HFFc6 (cell line): ENCODE data around the gene LSM12. TPM values are rescaled to one million over a fixed set of nuclear protein-coding genes. Genes with fewer than 3 reads are reported as not detected.

Source experiments
- DNase-seq: peaks from one replicate; pipeline ENCODE4 v3.0.0-alpha.2; 2018
- H3K27ac Mint-ChIP-seq: 2 replicates; pipeline ENCODE4 v1.8.0; 2020; ENCODE audit warnings: mild to moderate bottlenecking, mixed read lengths
- H3K27me3 Mint-ChIP-seq: 2 replicates; pipeline ENCODE4 v1.8.0; 2021; ENCODE audit warnings: mild to moderate bottlenecking, moderate library complexity, mixed read lengths; ENCODE audit not compliant: insufficient read depth
- H3K36me3 Mint-ChIP-seq: 2 replicates; pipeline ENCODE4 v1.8.0; 2021; ENCODE audit warnings: low read depth, mixed read lengths
- H3K4me1 Mint-ChIP-seq: 2 replicates; pipeline ENCODE4 v1.8.0; 2020; ENCODE audit warnings: low read depth, mixed read lengths
- H3K4me3 Mint-ChIP-seq: 2 replicates; pipeline ENCODE4 v1.8.0; 2020; ENCODE audit warnings: mild to moderate bottlenecking, moderate library complexity, mixed read lengths
- H3K9me3 Mint-ChIP-seq: 2 replicates; pipeline ENCODE4 v1.8.0; 2020; ENCODE audit warnings: mild to moderate bottlenecking, mixed read lengths
- CTCF ChIP-seq: fragments of 200-600 bp; sonication (generic); IDR thresholded peaks from 2 replicates; pipeline ENCODE4 v1.5.0; 2021; ENCODE audit warnings: antibody characterized with exemption, mild to moderate bottlenecking
- total RNA-seq, 6 experiments: library from RNA; stranded (reverse); fragmentation: NEBNext Ultra II Directional; extraction: Animal tissue kit (Norgen Biotek cat#: 25700); gene quantifications; 2 replicates in 1 of 6; 3 replicates in 5 of 6; pipeline ENCODE4 v1.2.3, GENCODE V29; 2021

The LSM12 gene
- total RNA-seq, 6 experiments from 2014 or later = 86.6 to 101 (median 94.5) TPM

DNA sequence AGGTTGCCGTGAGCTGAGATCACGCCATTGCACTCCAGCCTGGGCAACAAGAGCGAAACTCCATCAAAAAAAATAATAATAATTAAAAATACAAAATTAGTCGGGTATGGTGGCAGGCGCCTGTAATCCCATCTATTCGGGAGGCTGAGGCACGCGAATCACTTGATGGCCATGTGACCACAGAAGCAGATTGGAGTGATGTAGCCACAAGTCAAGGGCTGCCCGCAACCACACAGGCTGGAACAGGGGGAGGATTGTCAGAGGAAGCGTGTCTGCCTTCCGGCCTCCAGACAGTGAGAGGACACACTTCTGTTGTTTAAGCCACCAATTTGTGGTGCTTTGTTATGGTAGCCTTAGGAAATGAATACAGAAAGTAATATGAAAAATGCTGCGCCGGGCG, 73.8 kb downstream of the LSM12 start:
- Mint-ChIP-seq H3K9me3 (no peaks in the 10 kb centered on the region), H3K4me1 (no peaks in the 10 kb centered on the region), H3K27ac (no peak overlapping the region), H3K27me3 (peaks cover 18% of the 10 kb centered on the region), H3K36me3 (no peaks in the 10 kb centered on the region), H3K4me3 (no peak overlapping the region)
- DNase-seq = no peak
- no peak for TF ChIP-seq CTCF

DNA sequence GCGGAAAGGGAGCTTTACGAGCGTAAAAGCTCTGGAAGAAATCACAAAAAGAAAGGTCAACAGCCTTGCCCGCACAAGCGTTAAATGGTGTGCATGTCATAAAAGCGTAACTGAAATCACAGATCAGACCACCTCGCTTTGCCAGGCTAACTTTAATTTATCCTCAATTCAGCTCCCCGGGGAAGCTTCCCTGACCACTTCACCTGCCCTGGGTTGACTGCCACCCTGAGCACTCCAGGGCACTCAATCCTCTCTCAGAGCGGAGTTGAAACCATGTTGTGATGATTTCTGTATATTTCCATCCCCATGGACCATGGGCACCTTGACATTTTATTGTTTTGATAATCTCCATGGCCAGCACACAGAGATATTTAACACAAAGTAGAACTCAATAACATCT, 78.2 kb downstream of the LSM12 start:
- H3K27me3 Mint-ChIP-seq = peaks cover 42% of the 10 kb centered on the region
- H3K4me3 Mint-ChIP-seq = no peak overlapping the region
- no peaks in the 10 kb centered on the region for H3K4me1 Mint-ChIP-seq
- no peak overlapping the region for H3K27ac Mint-ChIP-seq
- no peak for DNase-seq
- no peak for TF ChIP-seq CTCF
- no peaks in the 10 kb centered on the region for H3K9me3 Mint-ChIP-seq
- no peaks in the 10 kb centered on the region for H3K36me3 Mint-ChIP-seq

- no peak for DNase-seq
- Mint-ChIP-seq H3K4me3 (no peak overlapping the region), H3K4me1 (no peaks in the 10 kb centered on the region), H3K27me3 (peaks cover 47% of the 10 kb centered on the region), H3K36me3 (no peaks in the 10 kb centered on the region), H3K9me3 (no peaks in the 10 kb centered on the region), H3K27ac (no peak overlapping the region)
- TF ChIP-seq CTCF = no peak
These were observed 79.1 kb downstream of the LSM12 start for GRCh38 chr17:43987131-43988021.

GRCh38 chr17:43986225-43986981, 80.1 kb downstream of the LSM12 start:
- DNase-seq = no peak
- no peak overlapping the region for H3K27ac Mint-ChIP-seq
- no peak for TF ChIP-seq CTCF
- no peaks in the 10 kb centered on the region for H3K4me1 Mint-ChIP-seq
- H3K4me3 Mint-ChIP-seq = no peak overlapping the region
- H3K36me3 Mint-ChIP-seq = no peaks in the 10 kb centered on the region
- H3K9me3 Mint-ChIP-seq = no peaks in the 10 kb centered on the region
- peaks cover 49% of the 10 kb centered on the region for H3K27me3 Mint-ChIP-seq

DNA sequence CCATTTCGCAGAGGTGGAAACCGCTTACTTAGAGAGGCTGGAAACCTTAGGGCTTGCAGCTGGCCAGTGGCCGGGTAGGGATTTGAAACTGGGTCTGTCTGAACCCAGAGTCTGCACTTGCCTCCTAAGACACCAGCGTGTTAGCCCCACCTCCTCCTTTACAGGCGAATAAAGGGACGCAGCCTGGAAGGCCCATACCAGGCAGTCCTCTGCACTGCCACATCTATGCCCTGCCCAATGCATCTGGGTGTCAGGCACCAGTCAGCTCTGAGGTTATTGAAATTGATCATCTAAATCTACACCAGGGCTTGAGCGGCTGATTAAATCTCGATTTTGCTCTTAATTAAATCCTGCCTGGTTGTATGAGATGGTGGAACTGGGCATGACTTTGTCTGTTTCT, 82.0 kb downstream of the LSM12 start:
- H3K27ac Mint-ChIP-seq = no peak overlapping the region
- H3K9me3 Mint-ChIP-seq = no peaks in the 10 kb centered on the region
- no peak for TF ChIP-seq CTCF
- H3K4me3 Mint-ChIP-seq = no peak overlapping the region; the same call in 1 of the 2 replicates
- H3K36me3 Mint-ChIP-seq = no peaks in the 10 kb centered on the region
- DNase-seq = no peak
- no peaks in the 10 kb centered on the region for H3K4me1 Mint-ChIP-seq
- H3K27me3 Mint-ChIP-seq = peaks cover 63% of the 10 kb centered on the region

Other genes with a start within 250 kb of the LSM12 start
- 1 to 10 TPM; 5.5 to 6.9 (median 5.9) TPM for gene MPP3, start 233.5 kb downstream of the LSM12 start, total RNA-seq
- gene CD300LG, start 219.5 kb downstream of the LSM12 start, total RNA-seq = not detected
- gene MPP2, start 159.1 kb downstream of the LSM12 start, total RNA-seq = 1 to 10 TPM in 3 of 6 experiments, under 1 TPM in 3; 0.62 to 1.3 (median 1.0) TPM
- not detected for gene PPY, start 124.2 kb downstream of the LSM12 start, total RNA-seq
- gene PYY, start 112.7 kb downstream of the LSM12 start, total RNA-seq = under 1 TPM in 1 of 6 experiments, not detected in 5; 0.43 TPM
- 1 to 10 TPM in 3 of 6 experiments, under 1 TPM in 3; 0.63 to 1.1 (median 0.91) TPM for gene NAGS, start 62.0 kb downstream of the LSM12 start, total RNA-seq
- 10 to 100 TPM; 27.8 to 32.7 (median 29.2) TPM for gene TMEM101, start 51.7 kb downstream of the LSM12 start, total RNA-seq
- gene G6PC3, start 4.1 kb upstream of the LSM12 start, total RNA-seq = 100 to 1,000 TPM in 5 of 6 experiments, 10 to 100 TPM in 1; 96.6 to 123 (median 113) TPM
- gene HDAC5, start 57.0 kb upstream of the LSM12 start, total RNA-seq = 10 to 100 TPM; 63.4 to 87.4 (median 78.7) TPM
- 1 to 10 TPM; 4.0 to 7.6 (median 6.7) TPM for gene HROB, start 75.3 kb upstream of the LSM12 start, total RNA-seq
- gene ASB16, start 104.0 kb upstream of the LSM12 start, total RNA-seq = under 1 TPM in 3 of 6 experiments, not detected in 3; 0.18 to 0.48 (median 0.29) TPM
- gene TMUB2, start 120.3 kb upstream of the LSM12 start, total RNA-seq = 10 to 100 TPM; 29.8 to 37.7 (median 34.0) TPM
- 10 to 100 TPM; 61.1 to 72.2 (median 68.4) TPM for gene ATXN7L3, start 133.2 kb upstream of the LSM12 start, total RNA-seq
- 10 to 100 TPM; 58.6 to 69.1 (median 65.6) TPM for gene UBTF, start 153.0 kb upstream of the LSM12 start, total RNA-seq
- not detected for gene SLC4A1, start 201.5 kb upstream of the LSM12 start, total RNA-seq
- under 1 TPM in 1 of 6 experiments, not detected in 5; 0.17 TPM for gene RUNDC3A, start 241.9 kb upstream of the LSM12 start, total RNA-seq